Measurements from ENCODE around the gene MLLT6. TPM values are rescaled to one million over a fixed set of nuclear protein-coding genes. Genes with fewer than 3 reads are reported as not detected.

MLLT6 gene
- total RNA-seq, 1 donor from 2014 or later: 23.4 TPM

DNA sequence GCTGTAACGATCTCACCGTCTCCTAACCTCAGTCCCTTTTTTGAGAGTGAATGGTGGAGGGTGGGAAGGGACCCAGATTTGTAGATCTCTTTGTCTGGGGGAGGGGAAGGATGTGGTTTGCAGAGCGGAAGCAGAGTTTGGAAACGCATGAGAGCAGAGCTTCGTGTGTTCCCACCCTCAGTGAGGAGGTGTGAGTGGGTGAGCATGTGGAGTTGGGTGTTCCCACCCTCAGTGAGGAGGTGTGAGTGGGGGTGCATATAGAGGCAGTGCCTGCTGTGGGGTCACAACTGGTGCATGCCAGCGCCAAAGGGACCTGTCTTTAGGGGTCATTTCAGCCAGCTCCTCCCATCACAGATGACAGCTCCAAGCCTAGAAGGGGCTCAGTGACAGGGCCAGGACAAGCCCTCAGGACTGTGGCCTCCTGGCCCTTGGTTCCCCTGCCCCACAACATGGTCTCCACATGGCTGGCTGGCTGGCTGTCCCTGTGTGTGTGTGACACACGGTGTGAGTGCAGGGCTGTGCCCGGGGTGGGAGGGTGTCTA is 23.3 kb downstream of the MLLT6 start:
- no peak for DNase-seq

GRCh38 chr17:38729368-38729885 is 24.4 kb downstream of the MLLT6 start:
- DNase-seq: peak; percentile 31

DNA sequence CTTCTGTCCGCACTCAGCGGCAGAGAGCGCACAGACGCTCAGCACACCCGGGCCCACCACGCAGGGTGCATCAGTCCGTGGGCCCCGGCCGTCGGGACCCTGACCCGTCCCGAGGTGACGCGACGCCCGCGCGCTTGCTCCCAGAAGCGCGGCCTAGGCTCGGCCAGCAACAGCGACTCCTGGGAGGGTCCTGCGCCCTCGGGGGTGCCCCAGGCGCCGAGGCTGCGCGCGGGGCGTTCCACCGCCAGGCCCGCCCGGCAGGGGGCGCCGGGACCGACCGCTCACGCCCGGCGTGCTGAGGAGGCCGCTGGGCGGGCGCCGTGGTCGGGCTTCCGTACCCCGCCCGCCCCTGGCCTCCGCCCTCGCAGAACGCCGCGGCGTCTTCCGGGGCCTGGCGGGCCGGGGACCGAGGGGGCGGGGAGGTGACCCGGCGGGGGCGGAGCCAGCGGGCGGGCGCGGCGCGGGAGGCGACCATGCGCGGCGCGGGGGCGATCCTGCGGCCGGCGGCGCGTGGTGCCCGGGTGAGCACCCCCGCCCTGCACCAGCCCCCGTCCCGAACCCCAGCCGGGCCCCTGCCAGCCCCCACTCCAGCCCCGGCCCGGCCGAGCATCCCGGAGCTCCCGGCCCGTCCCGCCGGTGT is 24.9 kb downstream of the MLLT6 start, which contains the start of gene CISD3:
TSS of gene CISD3 (plus strand) at position 456 of the 640 bp plus-strand sequence. CDS start at position 474, 18 bp downstream.
- DNase-seq: peak; percentile 68

GRCh38 chr17:38730526-38731379 is 25.7 kb downstream of the MLLT6 start:
- no peak for DNase-seq

DNA sequence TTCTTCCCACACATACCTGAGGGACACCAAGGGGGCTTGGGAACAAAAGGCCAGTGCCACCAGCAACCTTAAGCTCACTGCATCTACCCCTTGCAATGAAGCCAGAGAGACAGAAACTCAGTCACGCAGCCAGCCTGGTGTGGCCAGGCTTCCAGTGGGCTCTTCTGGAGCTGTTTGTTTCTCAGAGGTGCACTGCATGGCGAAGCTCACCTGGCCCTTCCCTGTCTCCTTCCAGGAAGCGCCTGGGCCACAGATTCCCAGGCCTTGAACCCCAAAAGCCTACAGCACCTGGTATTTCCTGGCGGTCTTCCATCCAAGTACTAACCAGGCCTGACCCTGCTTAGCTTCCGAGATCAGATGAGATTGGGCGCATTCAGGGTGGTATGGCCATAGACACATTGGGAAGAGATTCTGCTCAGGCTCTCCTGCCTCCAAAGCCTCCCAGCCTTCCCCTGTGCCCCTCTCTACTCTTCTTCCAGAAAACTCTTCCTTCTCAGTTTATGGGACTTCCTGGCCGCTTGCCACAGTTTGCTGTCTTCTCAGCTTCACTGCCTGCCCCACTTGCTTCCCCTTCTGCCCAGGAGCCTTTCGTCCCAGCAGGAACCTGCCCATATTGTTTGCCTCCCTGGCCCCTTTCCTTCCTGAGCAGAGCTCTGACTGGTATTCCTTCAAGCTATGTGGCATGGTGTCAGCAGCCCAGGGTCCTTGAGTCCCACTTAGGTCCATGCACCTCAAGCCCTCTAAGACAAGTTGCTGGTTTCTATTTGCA is 26.6 kb downstream of the MLLT6 start:
- no peak for DNase-seq

GRCh38 chr17:38732376-38733281 is 27.6 kb downstream of the MLLT6 start:
- no peak for DNase-seq

DNA sequence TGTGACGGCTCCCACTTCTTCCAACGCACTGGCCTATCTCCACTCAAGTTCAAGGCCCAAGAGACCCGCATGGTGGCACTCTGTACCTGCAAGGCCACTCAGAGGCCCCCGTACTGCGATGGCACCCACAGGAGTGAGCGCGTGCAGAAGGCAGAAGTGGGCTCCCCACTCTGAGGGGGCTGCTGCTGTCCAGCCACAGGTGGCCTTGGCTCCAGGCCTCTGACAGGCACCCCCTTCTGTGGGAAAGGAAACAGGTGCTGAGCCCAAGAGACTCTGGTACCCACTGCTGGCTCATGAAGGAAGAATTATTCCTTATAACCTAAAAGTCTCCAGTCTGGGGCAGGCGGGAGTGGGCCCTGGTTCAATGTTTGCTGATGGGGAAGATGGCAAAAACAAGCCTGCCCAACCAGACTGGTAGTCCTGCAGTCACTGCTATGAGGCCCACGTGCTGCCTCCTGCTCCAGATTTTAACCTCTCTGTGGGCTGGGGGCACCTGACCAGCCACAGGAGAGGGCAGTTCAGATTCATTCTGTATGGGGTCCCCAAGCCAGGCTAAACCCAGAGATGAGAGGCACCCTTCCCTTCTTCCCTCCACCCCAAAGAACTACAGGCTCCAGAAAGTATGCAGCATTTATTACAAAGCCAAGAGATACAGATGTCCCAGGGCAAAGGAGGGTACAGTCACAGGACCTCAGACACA is 28.4 kb downstream of the MLLT6 start:
- DNase-seq: no peak

DNA sequence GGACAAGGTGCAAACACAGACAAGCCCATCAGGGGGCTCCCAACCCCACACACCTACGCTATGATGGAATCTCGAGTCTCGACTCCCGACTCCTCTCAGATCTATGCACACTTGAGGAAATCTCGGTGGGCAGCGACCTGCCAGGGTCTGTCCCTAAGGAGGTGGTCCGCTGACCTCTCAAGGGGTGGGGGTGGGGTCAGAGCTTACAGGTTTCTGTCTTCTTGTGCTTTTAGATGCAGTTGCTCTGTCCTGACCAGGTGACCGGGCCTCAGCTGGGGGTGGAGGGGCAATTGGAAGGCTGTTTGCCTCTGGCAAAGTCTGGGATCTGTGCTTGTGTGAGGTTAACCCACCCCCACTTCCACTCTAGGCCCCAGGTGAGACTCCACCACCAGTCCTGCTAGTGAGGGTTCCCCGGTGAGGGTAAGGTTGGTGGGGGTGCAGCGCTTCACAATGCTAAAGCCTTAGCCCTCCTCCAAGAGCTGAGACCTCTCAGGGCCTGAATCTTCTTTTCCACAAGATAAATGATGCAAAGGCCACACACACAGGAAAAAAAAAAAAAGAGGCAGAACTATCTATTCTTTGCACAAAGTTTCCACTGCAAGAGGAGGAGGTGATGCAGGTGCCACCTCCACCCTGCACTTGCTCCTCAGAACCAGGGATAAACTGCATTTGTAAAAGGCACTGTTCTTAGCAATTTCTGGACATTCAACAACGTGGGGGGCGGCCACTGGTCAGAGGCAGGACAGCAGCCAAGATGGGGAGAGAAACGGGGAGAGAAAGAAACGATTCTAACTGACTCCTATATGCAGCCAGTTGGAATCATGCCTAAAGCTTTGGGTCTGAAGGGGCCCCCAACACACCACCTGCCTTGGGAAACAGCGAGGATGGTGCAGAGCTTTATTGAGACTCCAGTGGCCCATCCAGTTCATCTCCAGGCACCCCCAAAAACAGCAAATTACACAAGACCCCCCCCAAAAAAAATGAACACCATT is 29.2 kb downstream of the MLLT6 start:
- DNase-seq: no peak

DNA sequence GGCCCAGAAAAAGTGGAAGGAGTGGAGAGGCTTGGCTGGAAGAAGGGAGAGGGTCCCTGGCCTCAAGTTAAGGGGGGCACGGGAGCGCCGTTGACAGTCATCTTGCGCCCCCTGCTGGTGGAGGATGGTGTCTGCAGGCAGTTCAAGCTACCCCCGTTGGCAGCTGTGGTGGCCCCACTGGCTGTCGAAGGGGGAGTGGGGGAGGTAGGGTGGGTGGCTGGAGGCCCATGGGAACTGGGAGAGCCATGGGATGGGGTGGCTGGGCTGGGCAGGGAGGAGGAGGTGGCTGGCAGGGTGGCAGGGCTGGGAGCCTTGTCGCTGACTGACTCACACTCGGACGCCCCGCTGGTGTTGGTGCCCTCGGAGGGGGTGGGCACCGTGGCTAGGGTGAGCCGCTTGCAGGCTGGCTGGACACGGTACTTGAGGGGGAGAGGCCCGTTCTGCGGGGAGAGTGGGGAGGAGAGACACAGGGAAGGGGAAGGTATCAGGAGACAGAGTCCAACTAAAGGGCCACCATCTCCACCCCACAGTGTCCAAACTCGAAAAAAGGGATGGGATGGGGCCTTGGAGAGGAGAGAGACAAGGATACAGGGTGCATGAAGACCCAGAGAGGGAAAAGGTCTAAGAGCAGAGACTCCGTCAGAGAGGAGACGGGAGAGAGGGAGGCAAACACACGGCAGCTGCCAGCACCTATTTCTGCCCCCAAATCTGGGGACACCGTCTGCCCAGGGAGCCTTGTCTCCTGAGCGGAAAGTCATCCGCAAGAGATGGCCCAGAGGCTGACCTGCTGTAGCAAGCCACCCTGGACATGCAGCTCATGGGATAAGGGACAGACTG is 30.3 kb downstream of the MLLT6 start:
- no peak for DNase-seq

DNA sequence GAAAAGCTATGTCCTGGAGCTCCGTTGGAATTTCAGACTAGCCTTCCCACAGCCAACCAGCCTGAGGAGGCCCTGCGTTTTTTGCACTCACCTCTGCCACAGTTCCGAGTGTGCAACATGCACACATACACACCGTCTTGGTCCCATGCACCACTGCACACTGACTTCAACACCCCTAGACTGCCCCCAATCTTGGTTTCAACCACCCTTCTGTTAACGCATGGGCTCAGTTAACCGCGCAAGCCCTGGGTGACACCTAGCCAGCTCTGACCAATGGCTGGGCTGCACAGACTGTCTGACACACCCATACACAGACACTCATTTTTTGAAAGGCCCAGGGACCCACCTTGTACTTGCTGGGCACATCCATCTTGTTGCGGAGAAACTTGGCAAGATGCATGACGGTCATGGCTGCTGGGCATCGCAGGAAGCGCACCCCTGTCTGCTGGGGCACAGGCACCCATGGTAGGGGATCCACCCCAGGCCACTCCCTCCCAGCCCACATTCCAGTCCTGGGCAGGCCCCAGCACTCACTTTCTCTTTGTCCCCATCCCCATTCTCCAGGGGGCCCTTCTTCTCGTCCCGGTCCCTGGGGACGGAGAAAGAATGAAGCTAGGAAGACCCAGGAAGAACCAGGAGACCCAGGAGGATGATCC is 33.1 kb downstream of the MLLT6 start:
- no peak for DNase-seq

- DNase-seq: no peak
Measured at GRCh38 chr17:38738686-38739085, 33.6 kb downstream of the MLLT6 start.

DNA sequence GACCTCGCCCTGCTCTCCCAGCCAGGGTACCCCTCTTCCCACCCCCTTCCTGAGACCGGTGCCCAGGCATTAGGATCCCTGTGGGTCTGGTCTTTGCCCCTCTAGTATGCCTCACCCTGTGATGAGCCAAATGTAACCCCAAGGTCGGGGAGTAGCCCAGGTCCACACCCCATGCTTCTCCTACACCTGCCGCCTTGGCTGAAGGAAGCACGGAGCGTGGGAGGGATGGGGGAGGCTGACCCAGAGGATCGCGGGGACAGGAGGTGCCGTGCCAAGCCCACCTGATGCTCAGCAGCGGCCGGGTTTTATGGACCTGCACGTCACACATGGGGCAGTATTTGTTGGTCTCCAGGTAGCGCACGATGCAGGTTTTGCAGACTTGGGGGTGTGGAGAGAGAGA is 34.2 kb downstream of the MLLT6 start:
- no peak for DNase-seq

- no peak for DNase-seq
Measured at GRCh38 chr17:38740044-38740443, 35.0 kb downstream of the MLLT6 start.

GRCh38 chr17:38740806-38741205 is 35.7 kb downstream of the MLLT6 start:
- no peak for DNase-seq

DNA sequence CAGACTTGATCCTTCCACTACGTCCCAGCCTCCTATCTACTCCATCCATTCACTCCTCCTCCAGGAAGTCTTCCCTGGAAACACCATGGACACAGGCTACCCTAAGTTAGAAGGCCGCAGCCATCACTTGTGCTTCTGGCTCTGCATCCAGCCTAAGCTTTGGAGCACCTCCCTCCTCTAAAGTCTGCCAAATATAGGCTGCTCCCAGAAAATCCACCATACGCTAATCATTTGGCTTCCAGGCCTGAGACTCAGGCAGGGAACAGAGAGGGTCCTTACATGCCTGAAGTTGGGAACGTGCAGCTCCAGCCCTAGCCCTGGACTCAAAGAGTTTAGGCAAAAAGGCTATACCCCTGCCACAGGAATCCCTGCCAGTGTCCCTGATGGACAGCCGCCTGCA is 36.4 kb downstream of the MLLT6 start:
- DNase-seq: peak; percentile 42

- DNase-seq: peak; percentile 81
Measured at GRCh38 chr17:38741921-38742410, 36.9 kb downstream of the MLLT6 start.
